GM13977 (cell line): ENCODE data around the gene APOL2.

Experiments used
- DNase-seq: peaks from one replicate; pipeline ENCODE4 v3.0.0; 2012; ENCODE audit warnings: low spot score
- CTCF ChIP-seq: IDR thresholded peaks from 2 replicates; pipeline ENCODE4 v1.5.1; 2012; ENCODE audit warnings: mild to moderate bottlenecking, control low read depth; ENCODE audit not compliant: insufficient read depth; ENCODE audit errors: extremely low read depth, missing control alignments
- in situ Hi-C: fragments of 300-500 bp; cut with MboI; formaldehyde crosslinking; loops from one replicate; pipeline ENCODE4 v1.12.0; 2022; ENCODE audit warnings: low sequenced_read_pairs, low pct_unique_long_range_greater_than_20kb, mixed read lengths, inconsistent platforms; ENCODE audit not compliant: unreplicated experiment

APOL2 gene

DNA sequence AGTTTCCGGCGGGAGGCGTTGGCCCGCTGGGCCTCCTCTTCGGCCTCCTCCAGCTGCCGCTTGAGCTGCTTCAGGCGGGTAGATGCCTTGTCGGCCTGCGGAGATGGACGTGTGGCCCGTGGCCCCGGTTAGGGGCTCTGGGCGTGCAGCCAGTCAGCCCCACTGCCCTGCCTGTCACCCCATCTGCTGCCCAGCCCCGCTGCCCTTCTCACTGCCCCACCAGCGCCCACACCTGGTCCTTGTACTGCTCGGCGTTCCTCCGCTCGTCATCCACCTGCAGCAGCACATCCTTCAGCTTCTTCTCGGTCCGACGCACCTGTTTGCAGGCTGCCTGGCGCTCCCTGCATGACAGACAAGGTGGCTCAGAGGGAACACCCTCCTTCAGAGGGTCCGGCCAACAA lies 44.8 kb upstream of the APOL2 start:
- TF ChIP-seq CTCF = no peak
- no peak for DNase-seq
- in situ Hi-C loops = no loop called here

- TF ChIP-seq CTCF = no peak
- DNase-seq = no peak
- in situ Hi-C loops = no loop called here
Measured at GRCh38 chr22:36282328-36282831, 43.1 kb upstream of the APOL2 start.

GRCh38 chr22:36281781-36282327 lies 42.5 kb upstream of the APOL2 start:
- in situ Hi-C loops = no loop called here
- no peak for TF ChIP-seq CTCF
- no peak for DNase-seq

GRCh38 chr22:36280379-36280778 lies 41.1 kb upstream of the APOL2 start:
- in situ Hi-C loops = no loop called here
- no peak for TF ChIP-seq CTCF
- DNase-seq = no peak

DNA sequence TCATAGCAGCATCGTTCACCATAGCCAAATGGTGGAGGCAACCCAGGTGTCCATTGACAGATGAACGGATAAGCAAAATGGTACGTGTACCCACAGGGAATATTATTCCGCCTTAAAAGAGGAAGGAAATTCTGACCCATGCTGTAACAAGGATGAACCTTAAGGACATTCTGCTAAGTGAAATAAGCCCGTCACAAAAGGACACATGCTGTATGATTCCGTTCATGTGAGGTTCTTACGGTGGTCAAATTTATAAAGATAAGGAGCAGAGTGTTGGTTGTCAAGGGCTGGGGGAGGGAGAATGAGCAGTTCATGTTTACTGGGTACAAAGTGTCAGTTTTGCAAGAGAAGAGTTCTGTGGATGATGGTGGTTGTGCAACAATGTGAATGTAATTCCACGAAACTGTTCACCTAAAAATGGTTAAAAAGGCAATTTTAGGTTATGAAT lies 39.9 kb upstream of the APOL2 start:
- DNase-seq = no peak
- in situ Hi-C loops = no loop called here
- no peak for TF ChIP-seq CTCF

- in situ Hi-C loops = no loop called here
- peak; percentile 80 for DNase-seq
Measured at GRCh38 chr22:36277482-36278291, 38.4 kb upstream of the APOL2 start.

More at GRCh38 chr22:36277482-36278291, 38.4 kb upstream of the APOL2 start:
- peak; percentile 83 for TF ChIP-seq CTCF
